K562 (cell line): ENCODE measurements around the gene PFAS. TPM values are rescaled to one million over a fixed set of nuclear protein-coding genes. Genes with fewer than 3 reads are reported as not detected.

Experiments used
- ATAC-seq: fragments of 200-7000 bp; cut with Tn5 transposase; 3 replicates; pipeline ENCODE4 v1.9.1; 2020; ENCODE audit warnings: moderate library complexity
- BruUV-seq: library from RNA; stranded (reverse); fragments of 400-500 nt; replicated peaks from 2 replicates; lab custom pipeline; 2021; lab: Mats Ljungman, UMichigan
- CTCF ChIA-PET: fragments of 300-600 bp; formaldehyde crosslinking; extraction: SDS; loops from one replicate; lab custom pipeline; 2021; ENCODE audit warnings: low intra/inter-chr PET ratio; lab: Yijun Ruan, JAX
- POLR2A ChIA-PET: fragments of 300-600, 350-650 bp; sonication (Branson Sonifier 250); formaldehyde crosslinking; extraction: SDS; loops from one replicate; lab custom pipeline; 2021; ENCODE audit warnings: antibody characterized with exemption, inconsistent platforms; lab: Yijun Ruan, JAX
- DNase-seq, 4 experiments: peaks; one replicate each; pipeline versions ENCODE4 v3.0.0 to v3.0.0-alpha.2; 2011 to 2018; ENCODE audit warnings: low spot score in 3 of 4, mixed read lengths in 3 of 4; ENCODE audit errors: extremely low read depth in 1 of 4
- FAIRE-seq: peaks from 2 replicates; lab custom pipeline; 2011; peaks lifted over from hg19 to GRCh38; lab: Jason Lieb, UNC
- H2AFZ ChIP-seq: 2 replicates; pipeline ENCODE4 v1.6.0; 2011; ENCODE audit warnings: low read depth, low read length, control low read depth, inconsistent platforms
- H3K27ac ChIP-seq: fragments of 200-600 bp; 3 replicates; pipeline ENCODE4 v1.8.0; 2011; ENCODE audit warnings: low read depth, mild to moderate bottlenecking, control low read depth, inconsistent platforms, low read length, moderate library complexity, mixed read lengths; ENCODE audit errors: extremely low read depth
- H3K27me3 ChIP-seq, 2 experiments: fragments of 300-600 bp in 1 of 2; 2 replicates in 1 of 2; 3 replicates in 1 of 2; pipeline versions ENCODE4 v1.6.0 to v1.8.0; 2011; ENCODE audit warnings: inconsistent platforms in 2 of 2, low read length in 2 of 2, mild to moderate bottlenecking in 1 of 2, mixed read lengths in 1 of 2, moderate library complexity in 1 of 2; ENCODE audit not compliant: control insufficient read depth in 2 of 2, insufficient read depth in 2 of 2
- H3K36me3 ChIP-seq: fragments of 300-600 bp; 3 replicates; pipeline ENCODE4 v1.8.0; 2011; ENCODE audit warnings: mild to moderate bottlenecking, low read length, inconsistent platforms; ENCODE audit not compliant: control insufficient read depth, insufficient read depth
- H3K4me1 ChIP-seq, 2 experiments: fragments of 200-600 bp in 1 of 2; replicated peaks in 1 of 2; 2 replicates in 1 of 2; 3 replicates in 1 of 2; pipeline versions ENCODE4 v1.5.1 to v1.8.0; 2011; ENCODE audit warnings: inconsistent platforms in 2 of 2, low read length in 2 of 2, mild to moderate bottlenecking in 1 of 2, mixed read lengths in 1 of 2, moderate library complexity in 1 of 2; ENCODE audit not compliant: control insufficient read depth in 2 of 2, insufficient read depth in 2 of 2
- H3K4me2 ChIP-seq: 2 replicates; pipeline ENCODE4 v1.6.1; 2011; ENCODE audit warnings: low read length, control low read depth, inconsistent platforms, mixed read lengths; ENCODE audit not compliant: insufficient read depth
- H3K4me3 ChIP-seq: fragments of 200-600 bp; sonication (generic), shearing (Covaris generic); 2 replicates; pipeline ENCODE4 v1.5.1; 2016; ENCODE audit warnings: control low read depth, inconsistent platforms
- H3K79me2 ChIP-seq: fragments of 200-600 bp; 3 replicates; pipeline ENCODE4 v1.8.0; 2011; ENCODE audit warnings: low read length, inconsistent platforms; ENCODE audit not compliant: control insufficient read depth, insufficient read depth
- H3K9ac ChIP-seq, 2 experiments: 2 replicates each; pipeline versions ENCODE4 v1.6.0 to v1.6.1; 2011; ENCODE audit warnings: low read depth in 2 of 2, low read length in 2 of 2, control low read depth in 1 of 2, inconsistent platforms in 1 of 2, mild to moderate bottlenecking in 1 of 2, mixed read lengths in 1 of 2; ENCODE audit not compliant: insufficient read depth in 1 of 2
- H3K9me1 ChIP-seq: one replicate; pipeline ENCODE4 v1.6.0; 2011; ENCODE audit warnings: inconsistent platforms, mild to moderate bottlenecking, low read length, moderate library complexity; ENCODE audit not compliant: control insufficient read depth, insufficient read depth
- H3K9me3 ChIP-seq: replicated peaks from 2 replicates; pipeline ENCODE4 v1.5.1; 2011; ENCODE audit warnings: low read depth, low read length, inconsistent platforms; ENCODE audit not compliant: control insufficient read depth, insufficient read depth
- H4K20me1 ChIP-seq: replicated peaks from 2 replicates; pipeline ENCODE4 v1.6.1; 2011; ENCODE audit warnings: low read length, inconsistent platforms, mixed read lengths; ENCODE audit not compliant: control insufficient read depth, insufficient read depth
- ATF1 ChIP-seq, 2 experiments: fragments of 450-650 bp in 1 of 2; IDR thresholded peaks; 2 replicates each; pipeline ENCODE4 v1.6.1; 2016; ENCODE audit warnings: missing compliant biosample characterization in 1 of 2, missing genetic modification characterization in 1 of 2
- E2F6 ChIP-seq, 2 experiments: IDR thresholded peaks; 2 replicates each; pipeline ENCODE4 v1.6.1; 2011; ENCODE audit warnings: borderline replicate concordance in 1 of 2, control low read depth in 1 of 2, low read depth in 1 of 2, low read length in 1 of 2, mild to moderate bottlenecking in 1 of 2, mixed read lengths in 1 of 2, moderate library complexity in 1 of 2; ENCODE audit not compliant: insufficient read depth in 1 of 2, insufficient read length in 1 of 2, poor library complexity in 1 of 2, severe bottlenecking in 1 of 2; ENCODE audit errors: extremely low read depth in 1 of 2
- MCM5 ChIP-seq: fragments of 450-650 bp; IDR thresholded peaks from 2 replicates; pipeline ENCODE4 v1.6.1; 2016; ENCODE audit warnings: low read depth
- NR2C1 ChIP-seq, 2 experiments: fragments of 450-650 bp; IDR thresholded peaks; 2 replicates each; pipeline ENCODE4 v1.6.1; 2017; ENCODE audit warnings: mild to moderate bottlenecking in 2 of 2, antibody characterized with exemption in 1 of 2, inconsistent platforms in 1 of 2, missing compliant biosample characterization in 1 of 2, missing genetic modification characterization in 1 of 2
- NRF1 ChIP-seq, 2 experiments: fragments of 450-650 bp; IDR thresholded peaks in 1 of 2; conservative IDR thresholded peaks in 1 of 2; 2 replicates each; pipeline ENCODE4 v1.6.1; 2014; ENCODE audit warnings: mild to moderate bottlenecking in 2 of 2
- PBX2 ChIP-seq, 2 experiments: IDR thresholded peaks in 1 of 2; conservative IDR thresholded peaks in 1 of 2; 2 replicates each; pipeline ENCODE4 v1.6.1; 2016; ENCODE audit warnings: low read depth in 2 of 2, mild to moderate bottlenecking in 1 of 2, missing compliant biosample characterization in 1 of 2, missing genetic modification characterization in 1 of 2, moderate library complexity in 1 of 2
- PHF8 ChIP-seq: fragments of 200-600 bp; sonication (generic); IDR thresholded peaks from 2 replicates; pipeline ENCODE4 v1.6.1; 2012; ENCODE audit warnings: mixed run types, mild to moderate bottlenecking, inconsistent platforms, low read length, moderate library complexity, borderline replicate concordance
- SUPT5H ChIP-seq: fragments of 450-650 bp; IDR thresholded peaks from 2 replicates; pipeline ENCODE4 v1.6.1; 2016
- TFE3 ChIP-seq: fragments of 450-650 bp; formaldehyde crosslinking; IDR thresholded peaks from 2 replicates; pipeline ENCODE4 v1.4.0; 2020; ENCODE audit warnings: mild to moderate bottlenecking, mixed read lengths
- USF2 ChIP-seq: sonication (generic); formaldehyde crosslinking; IDR thresholded peaks from 2 replicates; pipeline ENCODE4 v1.5.0; 2020; ENCODE audit warnings: missing genetic modification reagents
- ZBTB7A ChIP-seq: IDR thresholded peaks from 2 replicates; pipeline ENCODE4 v1.6.1; 2011; ENCODE audit warnings: low read depth, mild to moderate bottlenecking, low read length, moderate library complexity, borderline replicate concordance; ENCODE audit not compliant: control insufficient read depth
- ZNF76 ChIP-seq: fragments of 250-450 bp; sonication (Bioruptor Pico); IDR thresholded peaks from 2 replicates; pipeline ENCODE4 v1.4.0; 2020; ENCODE audit warnings: mild to moderate bottlenecking, moderate library complexity, borderline replicate concordance
- WGBS: fragments of 100-300 bp; shearing (Covaris generic); methylation state at CpG from one replicate; pipeline ENCODE4 v1.1.6; 2016; ENCODE audit warnings: low coverage, mixed read lengths; ENCODE audit not compliant: insufficient coverage; ENCODE audit errors: missing lambda C conversion rate; 5-methylcytosine and 5-hydroxymethylcytosine counted together
- in situ Hi-C: fragments of 300-500 bp; cut with MboI; formaldehyde crosslinking; loops from 4 replicates; pipeline ENCODE4 v1.15.0; 2018; ENCODE audit warnings: inconsistent platforms, mixed read lengths
- intact Hi-C: fragments of 100-400 bp; cut with micrococcal nuclease; formaldehyde crosslinking; loops from 2 replicates; pipeline ENCODE4 v1.14.2; 2022
- polyA plus RNA-seq, 8 experiments: library from polyadenylated mRNA; depleted of rRNA in 4 of 8; stranded (reverse) in 5 of 8; unstranded in 3 of 8; fragments of >200 nt; fragmentation: Nextera tagmentation in 2 of 8; fragmentation: Illumina TruSeq in 1 of 8; extraction: Ambion mirVana in 2 of 8; extraction: Trizol in 1 of 8; gene quantifications; 2 replicates each; pipeline versions ENCODE4 v1.2.1 to v1.2.3, GENCODE V29; 2011 to 2014; ENCODE audit warnings: inconsistent platforms in 1 of 8, missing spikeins in 1 of 8
- total RNA-seq, 7 experiments: library from RNA; depleted of rRNA in 6 of 7; stranded (reverse); fragments of >200 nt in 6 of 7; fragmentation: Illumina TruSeq in 2 of 7; extraction: Trizol in 2 of 7; gene quantifications; 2 replicates each; pipeline versions ENCODE4 v1.2.1 to v1.2.3, GENCODE V29; 2011 to 2021; ENCODE audit warnings: low replicate concordance in 1 of 7

The PFAS gene
- total and polyA plus RNA-seq, 9 of the 15 experiments (the other 6 are each of a cell fraction or from before 2014, with no cell fraction given), result 11.6 to 131 (median 43.9) TPM

GRCh38 chr17:8288336-8289102 lies 39.4 kb downstream of the PFAS start, which contains the start of gene RANGRF:
Gene RANGRF, plus strand, starts transcription at chr17:8288670. Its CDS starts 119 bp downstream, at chr17:8288789.
- Histone ChIP-seq H3K9me3 (no peaks in the 10 kb centered on the region), H3K4me3 (peak within 1 kb of the TSS; percentile 44), H4K20me1 (no peaks in the 10 kb centered on the region), H3K79me2 (no peaks in the 10 kb centered on the region), H3K9me1 (no peaks in the 10 kb centered on the region), H3K4me1 (peaks cover 3 to 34% of the 10 kb centered on the region in 2 experiments; a peak in 3 of 5 replicates), H2AFZ (peak within 1 kb of the TSS; percentile 74), H3K36me3 (0 out of 3 replicates have a peak, but pooled peaks cover 2% of the 10 kb centered on the region), H3K27ac (peak within 1 kb of the TSS; percentile 54), H3K27me3 (no peaks in the 10 kb centered on the region), H3K9ac (peak within 1 kb of the TSS; percentile 58 to 91), H3K4me2 (peak within 1 kb of the TSS; percentile 74)
- intact Hi-C loops, result no loop called here
- FAIRE-seq (no peak), DNase-seq (peak; percentile 68 to 82 (median 74)), ATAC-seq (peak; percentile 88)
- WGBS, result 38% methylated on average over 13 of the region's 53 CpGs
- TSS peak; percentile 84 for BruUV-seq
- ChIA-PET POLR2A (interaction anchor here (0.6 to 1.0 kb wide), 6 partner anchors 10 to 714 kb away, joined by 3 to 4 read pairs (median 3); partner anchors contain the start of gene HES7), CTCF (no interaction called here)
- in situ Hi-C loops, result no loop called here
- TF ChIP-seq ZBTB7A, result peak; percentile 74; the same call in 1 of the 2 replicates
- peak; percentile 52; the same call in 1 of the 2 replicates for TF ChIP-seq TFE3 (CRISPR knock-in tag)
- peak; percentile 31; the same call in 1 of the 2 replicates for TF ChIP-seq NR2C1 (IDR thresholded peaks at IDR 0.05)
- TF ChIP-seq NR2C1 (tag; IDR thresholded peaks at IDR 0.05), result no peak
- TF ChIP-seq E2F6 (IDR thresholded peaks at IDR 0.05; ENCODE audit: borderline replicate concordance in 1 of 2, extremely low read depth in 1 of 2, insufficient read depth in 1 of 2, insufficient read length in 1 of 2, low read depth in 1 of 2, low read length in 1 of 2, poor library complexity in 1 of 2, severe bottlenecking in 1 of 2), result peak in 1 of 2 experiments; percentile 5
- no peak for TF ChIP-seq ZNF76
- TF ChIP-seq PBX2 (CRISPR knock-in tag; IDR thresholded peaks at IDR 0.05; ENCODE audit: low read depth), result peak; percentile 43; the same call in 1 of the 2 replicates
- peak; percentile 93 for TF ChIP-seq PBX2 (tag; conservative IDR thresholded peaks at IDR 0.05; ENCODE audit: low read depth)
- peak; percentile 39; the same call in 1 of the 2 replicates for TF ChIP-seq PHF8
- no peak for TF ChIP-seq MCM5
- TF ChIP-seq SUPT5H, result peak; percentile 44; the same call in 1 of the 2 replicates
- no peak for TF ChIP-seq ATF1 (CRISPR knock-in tag; IDR thresholded peaks at IDR 0.05)
- TF ChIP-seq ATF1 (tag; IDR thresholded peaks at IDR 0.05), result peak; percentile 35; the same call in 1 of the 2 replicates
- peak; percentile 57 to 65 for TF ChIP-seq NRF1 (conservative IDR thresholded peaks at IDR 0.05 in 1 of 2, IDR thresholded peaks at IDR 0.05 in 1 of 2)
- peak; percentile 60 for TF ChIP-seq USF2 (CRISPR knock-in tag)
